IMR-90 (cell line): Measurements from ENCODE around the gene MRPS26.

ENCODE experiments used
- BHLHE40 ChIP-seq: fragments of 150-350 bp; IDR thresholded peaks from 2 replicates; pipeline ENCODE4 v1.6.1; 2016; ENCODE audit warnings: mild to moderate bottlenecking, low read depth, low read length
- CEBPB ChIP-seq: IDR thresholded peaks from 2 replicates; pipeline ENCODE4 v1.6.1; 2012; ENCODE audit warnings: low read depth, low read length, improper control_type of control experiment
- CHD1 ChIP-seq: IDR thresholded peaks from 2 replicates; pipeline ENCODE4 v1.6.1; 2012; ENCODE audit warnings: low read depth, low read length, improper control_type of control experiment
- CTCF ChIP-seq: conservative IDR thresholded peaks from 2 replicates; pipeline ENCODE4 v1.5.1; 2012; ENCODE audit warnings: mild to moderate bottlenecking, low read depth, low read length, improper control_type of control experiment
- MAFK ChIP-seq: IDR thresholded peaks from 2 replicates; pipeline ENCODE4 v1.6.1; 2012; ENCODE audit warnings: low read depth, low read length, improper control_type of control experiment
- MXI1 ChIP-seq: IDR thresholded peaks from 2 replicates; pipeline ENCODE4 v1.6.1; 2012; ENCODE audit warnings: low read depth, mild to moderate bottlenecking, low read length, moderate library complexity, borderline replicate concordance
- NFE2L2 ChIP-seq: fragments of 150-350 bp; IDR thresholded peaks from 2 replicates; pipeline ENCODE4 v1.6.1; 2016; ENCODE audit warnings: low read depth, mild to moderate bottlenecking, low read length
- POLR2A ChIP-seq: IDR thresholded peaks from 2 replicates; pipeline ENCODE4 v1.6.1; 2012; ENCODE audit warnings: mild to moderate bottlenecking, low read depth, low read length
- RAD21 ChIP-seq: IDR thresholded peaks from 2 replicates; pipeline ENCODE4 v1.6.1; 2012; ENCODE audit warnings: low read length, improper control_type of control experiment
- RCOR1 ChIP-seq: IDR thresholded peaks from 2 replicates; pipeline ENCODE4 v1.6.1; 2012; ENCODE audit warnings: mild to moderate bottlenecking, low read length, improper control_type of control experiment; ENCODE audit not compliant: insufficient replicate concordance
- RFX5 ChIP-seq: IDR thresholded peaks from 2 replicates; pipeline ENCODE4 v1.8.0; 2012; ENCODE audit warnings: low read depth, mild to moderate bottlenecking, low read length, moderate library complexity
- SMC3 ChIP-seq: fragments of 150-350 bp; IDR thresholded peaks from 2 replicates; pipeline ENCODE4 v1.6.1; 2016; ENCODE audit warnings: low read depth, mild to moderate bottlenecking, antibody characterized with exemption, low read length, moderate library complexity
- USF2 ChIP-seq: fragments of 150-350 bp; IDR thresholded peaks from 2 replicates; pipeline ENCODE4 v1.6.1; 2017; ENCODE audit warnings: mild to moderate bottlenecking, antibody characterized with exemption, low read length, low read depth

GRCh38 chr20:3068075-3068474 is 22.2 kb downstream of the MRPS26 start:
- TF ChIP-seq CTCF: no peak
- no peak for TF ChIP-seq RAD21
- TF ChIP-seq CEBPB: no peak
- TF ChIP-seq SMC3: no peak
- TF ChIP-seq POLR2A: no peak
- TF ChIP-seq USF2: no peak
- no peak for TF ChIP-seq MXI1
- no peak for TF ChIP-seq BHLHE40
- TF ChIP-seq MAFK: no peak
- no peak for TF ChIP-seq RFX5
- TF ChIP-seq NFE2L2: no peak
- TF ChIP-seq CHD1: no peak
- TF ChIP-seq RCOR1: no peak
